ENCODE measurements around the gene ZBTB5. TPM values are rescaled to one million over a fixed set of nuclear protein-coding genes. Genes with fewer than 3 reads are reported as not detected.
"Not testable (repeated sequence)": the region's sequence is repeated elsewhere in the genome, so short reads cannot be mapped to it uniquely, and the experiment has no call there.

Gene ZBTB5
- total RNA-seq, 1 experiment from 2014 or later = 5.8 TPM

DNA sequence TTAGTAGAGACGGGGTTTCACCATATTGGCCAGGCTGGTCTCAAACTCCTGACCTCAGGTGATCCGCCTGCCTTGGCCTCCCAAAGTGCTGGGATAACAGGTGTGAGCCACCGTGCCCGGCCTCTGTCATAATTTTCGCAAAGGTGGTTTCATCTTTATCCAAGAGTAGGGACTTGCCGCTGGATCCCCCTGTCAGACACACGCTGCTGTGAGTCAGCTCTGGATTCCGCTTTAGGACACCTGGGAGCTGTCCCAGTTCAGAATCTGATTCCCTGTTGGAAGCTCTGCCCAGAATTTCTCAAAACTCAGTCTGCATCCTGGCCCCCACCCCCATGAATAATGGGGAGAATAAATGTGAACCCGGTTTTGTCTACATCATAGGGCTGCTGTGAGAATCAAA is 60.7 kb downstream of the ZBTB5 start:
- intact Hi-C loops (cut with micrococcal nuclease) = no loop called here
- no peak overlapping the region for H3K4me2 ChIP-seq (ENCODE audit: low read length)
- H3K9me2 ChIP-seq (replicated peaks; ENCODE audit: low read length) = no peaks in the 10 kb centered on the region
- no peak overlapping the region for H3K27ac ChIP-seq (ENCODE audit: low read length)
- H3K4me1 ChIP-seq (ENCODE audit: insufficient read depth, low read length) = no peaks in the 10 kb centered on the region
- no peaks in the 10 kb centered on the region for H3F3A ChIP-seq (ENCODE audit: low read length, unreplicated experiment)
- H3K36me3 ChIP-seq (ENCODE audit: low read depth, low read length) = no peaks in the 10 kb centered on the region
- H3K9me3 ChIP-seq (ENCODE audit: low read length) = no peaks in the 10 kb centered on the region
- DNase-seq = no peak
- BruUV-seq (replicated peaks) = no TSS peak
- H3K4me3 ChIP-seq (ENCODE audit: low read length) = no peak overlapping the region
- H3K9ac ChIP-seq (ENCODE audit: low read length) = no peak overlapping the region
- TF ChIP-seq, protein P1, sequence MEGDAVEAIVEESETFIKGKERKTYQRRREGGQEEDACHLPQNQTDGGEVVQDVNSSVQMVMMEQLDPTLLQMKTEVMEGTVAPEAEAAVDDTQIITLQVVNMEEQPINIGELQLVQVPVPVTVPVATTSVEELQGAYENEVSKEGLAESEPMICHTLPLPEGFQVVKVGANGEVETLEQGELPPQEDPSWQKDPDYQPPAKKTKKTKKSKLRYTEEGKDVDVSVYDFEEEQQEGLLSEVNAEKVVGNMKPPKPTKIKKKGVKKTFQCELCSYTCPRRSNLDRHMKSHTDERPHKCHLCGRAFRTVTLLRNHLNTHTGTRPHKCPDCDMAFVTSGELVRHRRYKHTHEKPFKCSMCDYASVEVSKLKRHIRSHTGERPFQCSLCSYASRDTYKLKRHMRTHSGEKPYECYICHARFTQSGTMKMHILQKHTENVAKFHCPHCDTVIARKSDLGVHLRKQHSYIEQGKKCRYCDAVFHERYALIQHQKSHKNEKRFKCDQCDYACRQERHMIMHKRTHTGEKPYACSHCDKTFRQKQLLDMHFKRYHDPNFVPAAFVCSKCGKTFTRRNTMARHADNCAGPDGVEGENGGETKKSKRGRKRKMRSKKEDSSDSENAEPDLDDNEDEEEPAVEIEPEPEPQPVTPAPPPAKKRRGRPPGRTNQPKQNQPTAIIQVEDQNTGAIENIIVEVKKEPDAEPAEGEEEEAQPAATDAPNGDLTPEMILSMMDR (conservative IDR thresholded peaks at IDR 0.05; ENCODE audit: low read depth, low read length) = no peak
- TF ChIP-seq EZH2phosphoT487 (IDR thresholded peaks at IDR 0.05; ENCODE audit: borderline replicate concordance, low read length) = no peak
- no peak for TF ChIP-seq EZH2 (IDR thresholded peaks at IDR 0.05; ENCODE audit: low read length, unreplicated experiment)
- H2AFZ ChIP-seq (ENCODE audit: low read length) = no peak overlapping the region
- H3K27me3 ChIP-seq (ENCODE audit: low read length) = no peaks in the 10 kb centered on the region
- no peaks in the 10 kb centered on the region for H3K79me2 ChIP-seq (ENCODE audit: low read length)
- ChIA-PET POLR2A (ENCODE audit: unreplicated experiment) (no interaction called here), CTCF (no interaction called here)
- no peaks in the 10 kb centered on the region for H4K20me1 ChIP-seq (ENCODE audit: low read length)
- no peak for ATAC-seq

DNA sequence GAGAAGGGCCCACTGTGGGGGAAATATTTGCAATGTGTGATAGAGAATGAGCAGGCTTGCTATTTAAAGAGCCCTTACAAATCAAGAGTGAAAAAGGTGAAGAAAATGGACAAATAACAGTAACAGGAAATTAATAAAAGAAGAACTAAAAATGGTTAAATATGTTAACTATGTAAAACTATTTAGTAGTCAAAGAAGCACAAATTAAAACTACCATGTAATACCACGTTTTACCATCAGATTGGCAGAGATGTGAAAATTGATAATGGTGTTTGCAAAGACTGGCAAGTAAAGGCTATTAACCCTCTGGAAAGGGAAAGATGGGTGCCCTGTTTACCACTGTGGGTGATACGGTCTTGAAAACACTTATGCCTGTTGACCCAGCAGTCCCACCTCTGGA is 65.9 kb downstream of the ZBTB5 start:
- DNase-seq = no peak
- Histone ChIP-seq H3K4me2 (ENCODE audit: low read length) (no peak overlapping the region), H3F3A (ENCODE audit: low read length, unreplicated experiment) (no peaks in the 10 kb centered on the region), H3K4me1 (ENCODE audit: insufficient read depth, low read length) (no peaks in the 10 kb centered on the region), H3K27ac (ENCODE audit: low read length) (no peak overlapping the region), H2AFZ (ENCODE audit: low read length) (no peak overlapping the region), H3K27me3 (ENCODE audit: low read length) (no peaks in the 10 kb centered on the region), H3K9me3 (ENCODE audit: low read length) (no peaks in the 10 kb centered on the region), H3K4me3 (ENCODE audit: low read length) (no peak overlapping the region), H3K79me2 (ENCODE audit: low read length) (no peaks in the 10 kb centered on the region), H3K36me3 (ENCODE audit: low read depth, low read length) (no peaks in the 10 kb centered on the region), H4K20me1 (ENCODE audit: low read length) (no peaks in the 10 kb centered on the region), H3K9me2 (replicated peaks; ENCODE audit: low read length) (no peaks in the 10 kb centered on the region), H3K9ac (ENCODE audit: low read length) (no peak overlapping the region)
- TF ChIP-seq, protein P1 (conservative IDR thresholded peaks at IDR 0.05; ENCODE audit: low read depth, low read length) = no peak
- TF ChIP-seq EZH2 (IDR thresholded peaks at IDR 0.05; ENCODE audit: low read length, unreplicated experiment) (no peak), EZH2phosphoT487 (IDR thresholded peaks at IDR 0.05; ENCODE audit: borderline replicate concordance, low read length) (no peak)
- intact Hi-C loops (cut with micrococcal nuclease) = no loop called here
- ATAC-seq = no peak
- CTCF ChIA-PET = no interaction called here
- POLR2A ChIA-PET (ENCODE audit: unreplicated experiment) = no interaction called here
- BruUV-seq (replicated peaks) = no TSS peak

DNA sequence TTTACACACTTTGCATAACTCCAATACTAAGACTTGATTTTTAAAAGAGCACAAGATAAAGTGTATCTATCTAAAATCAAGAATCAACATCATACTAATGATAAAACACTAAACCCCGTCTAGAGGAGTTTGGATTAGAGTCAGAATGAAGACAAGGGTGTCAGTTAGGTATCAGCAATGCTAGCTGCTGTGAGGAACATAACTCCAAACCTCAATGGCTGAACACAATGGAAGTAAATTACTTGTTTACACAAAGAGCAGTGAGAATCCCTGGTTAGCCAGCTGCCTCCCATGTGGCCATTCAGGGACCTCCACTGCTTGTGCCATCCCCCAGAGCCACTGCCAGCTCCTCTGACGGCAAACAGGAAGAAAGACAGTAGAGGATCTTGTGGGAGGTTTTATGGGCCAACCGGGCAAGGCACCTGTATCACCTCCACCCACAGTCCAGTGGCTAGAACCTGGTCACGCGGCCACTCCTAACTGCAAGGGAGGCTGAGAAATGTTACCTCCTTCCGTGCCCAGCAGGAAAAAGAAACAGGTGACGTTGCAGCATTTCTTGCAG is 66.7 kb downstream of the ZBTB5 start:
- H3K4me3 ChIP-seq (ENCODE audit: low read length) = no peak overlapping the region
- H3K9ac ChIP-seq (ENCODE audit: low read length) = no peak overlapping the region
- H4K20me1 ChIP-seq (ENCODE audit: low read length) = no peaks in the 10 kb centered on the region
- H2AFZ ChIP-seq (ENCODE audit: low read length) = no peak overlapping the region
- ChIA-PET POLR2A (ENCODE audit: unreplicated experiment) (no interaction called here), CTCF (no interaction called here)
- intact Hi-C loops (cut with micrococcal nuclease) = no loop called here
- H3K79me2 ChIP-seq (ENCODE audit: low read length) = no peaks in the 10 kb centered on the region
- H3K9me3 ChIP-seq (ENCODE audit: low read length) = no peaks in the 10 kb centered on the region
- no peak overlapping the region for H3K27ac ChIP-seq (ENCODE audit: low read length)
- DNase-seq = no peak
- no TSS peak for BruUV-seq (replicated peaks)
- H3K4me1 ChIP-seq (ENCODE audit: insufficient read depth, low read length) = no peaks in the 10 kb centered on the region
- ATAC-seq = no peak
- H3K9me2 ChIP-seq (replicated peaks; ENCODE audit: low read length) = no peaks in the 10 kb centered on the region
- no peaks in the 10 kb centered on the region for H3F3A ChIP-seq (ENCODE audit: low read length, unreplicated experiment)
- no peaks in the 10 kb centered on the region for H3K27me3 ChIP-seq (ENCODE audit: low read length)
- TF ChIP-seq EZH2 (IDR thresholded peaks at IDR 0.05; ENCODE audit: low read length, unreplicated experiment) = no peak
- TF ChIP-seq, protein P1 (conservative IDR thresholded peaks at IDR 0.05; ENCODE audit: low read depth, low read length) = no peak
- no peak for TF ChIP-seq EZH2phosphoT487 (IDR thresholded peaks at IDR 0.05; ENCODE audit: borderline replicate concordance, low read length)
- no peak overlapping the region for H3K4me2 ChIP-seq (ENCODE audit: low read length)
- H3K36me3 ChIP-seq (ENCODE audit: low read depth, low read length) = no peaks in the 10 kb centered on the region

DNA sequence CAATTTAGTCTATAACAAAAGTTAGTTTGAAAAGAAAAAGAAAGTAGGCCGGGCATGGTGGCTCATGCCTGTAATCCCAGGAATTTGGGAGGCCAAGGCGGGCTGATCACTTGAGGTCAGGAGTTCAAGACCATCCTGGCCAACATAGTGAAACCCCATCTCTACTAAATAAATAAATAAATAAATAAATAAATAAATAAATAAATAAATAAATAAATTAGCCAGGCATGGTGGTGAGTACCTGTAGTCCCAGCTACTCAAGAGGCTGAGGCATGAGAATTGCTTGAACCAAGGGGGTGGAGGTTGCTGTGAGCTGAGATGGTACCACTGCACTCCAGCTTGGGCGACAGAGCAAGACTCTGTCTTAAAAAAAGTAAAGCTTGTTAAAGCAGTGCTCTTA is 67.3 kb downstream of the ZBTB5 start:
- H3K9ac ChIP-seq (ENCODE audit: low read length); H3K9me2 ChIP-seq (replicated peaks; ENCODE audit: low read length); DNase-seq; H3K4me3 ChIP-seq (ENCODE audit: low read length); H3F3A ChIP-seq (ENCODE audit: low read length, unreplicated experiment); POLR2A ChIA-PET (ENCODE audit: unreplicated experiment); BruUV-seq (replicated peaks); H3K4me1 ChIP-seq (ENCODE audit: insufficient read depth, low read length); CTCF ChIA-PET; H4K20me1 ChIP-seq (ENCODE audit: low read length); H3K36me3 ChIP-seq (ENCODE audit: low read depth, low read length); ATAC-seq; H3K27me3 ChIP-seq (ENCODE audit: low read length); H3K27ac ChIP-seq (ENCODE audit: low read length); H3K79me2 ChIP-seq (ENCODE audit: low read length); H2AFZ ChIP-seq (ENCODE audit: low read length); intact Hi-C loops (cut with micrococcal nuclease); H3K4me2 ChIP-seq (ENCODE audit: low read length); H3K9me3 ChIP-seq (ENCODE audit: low read length): not testable (repeated sequence)

All from PC-3 (cell line).